HG03060 (cell line): ENCODE measurements around the gene ZFAND3.

Source experiments
- ATAC-seq: cut with Tn5 transposase; IDR thresholded peaks from one replicate; pipeline ENCODE4 v1.9.1; 2021; ENCODE audit warnings: low read depth, moderate number of reproducible peaks; ENCODE audit not compliant: unreplicated experiment

Gene ZFAND3

GRCh38 chr6:38192487-38192886 is 373.0 kb downstream of the ZFAND3 start:
- no peak for ATAC-seq

- no peak for ATAC-seq
Measured at GRCh38 chr6:38193051-38193450, 373.5 kb downstream of the ZFAND3 start.

- no peak for ATAC-seq
Measured at GRCh38 chr6:38193481-38194281, 374.2 kb downstream of the ZFAND3 start.

- ATAC-seq, result no peak
Measured at GRCh38 chr6:38194282-38194572, 374.7 kb downstream of the ZFAND3 start.

GRCh38 chr6:38194589-38194988 is 375.1 kb downstream of the ZFAND3 start:
- ATAC-seq, result no peak

- no peak for ATAC-seq
Measured at GRCh38 chr6:38195113-38195635, 375.6 kb downstream of the ZFAND3 start.

DNA sequence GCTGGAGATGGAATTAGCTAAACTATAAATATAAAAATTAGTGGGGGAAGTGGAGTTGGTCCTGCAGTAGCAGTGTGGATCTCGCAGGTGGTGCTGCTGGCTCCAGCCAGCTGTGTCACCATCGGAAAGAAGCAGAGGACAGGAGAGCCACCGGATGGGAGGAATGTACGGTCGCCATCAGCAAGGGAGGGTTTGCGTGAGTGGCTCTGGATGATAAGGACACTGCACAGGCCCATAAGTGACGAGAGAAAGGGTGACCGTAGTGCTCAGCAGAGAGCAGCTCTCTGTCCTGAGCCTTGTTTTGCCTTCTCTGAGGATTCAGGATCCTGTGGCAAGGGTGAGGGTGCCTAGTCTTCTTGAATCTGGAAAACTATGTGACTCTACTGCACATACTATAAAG is 378.7 kb downstream of the ZFAND3 start:
- ATAC-seq, result no peak
